ENCODE measurements around the gene FMNL2. TPM values are rescaled to one million over a fixed set of nuclear protein-coding genes. Genes with fewer than 3 reads are reported as not detected.

FMNL2 gene
- total and polyA plus RNA-seq, 2 of the 4 experiments (the other 2 are of a cell fraction) = 10.9 to 11.4 TPM

DNA sequence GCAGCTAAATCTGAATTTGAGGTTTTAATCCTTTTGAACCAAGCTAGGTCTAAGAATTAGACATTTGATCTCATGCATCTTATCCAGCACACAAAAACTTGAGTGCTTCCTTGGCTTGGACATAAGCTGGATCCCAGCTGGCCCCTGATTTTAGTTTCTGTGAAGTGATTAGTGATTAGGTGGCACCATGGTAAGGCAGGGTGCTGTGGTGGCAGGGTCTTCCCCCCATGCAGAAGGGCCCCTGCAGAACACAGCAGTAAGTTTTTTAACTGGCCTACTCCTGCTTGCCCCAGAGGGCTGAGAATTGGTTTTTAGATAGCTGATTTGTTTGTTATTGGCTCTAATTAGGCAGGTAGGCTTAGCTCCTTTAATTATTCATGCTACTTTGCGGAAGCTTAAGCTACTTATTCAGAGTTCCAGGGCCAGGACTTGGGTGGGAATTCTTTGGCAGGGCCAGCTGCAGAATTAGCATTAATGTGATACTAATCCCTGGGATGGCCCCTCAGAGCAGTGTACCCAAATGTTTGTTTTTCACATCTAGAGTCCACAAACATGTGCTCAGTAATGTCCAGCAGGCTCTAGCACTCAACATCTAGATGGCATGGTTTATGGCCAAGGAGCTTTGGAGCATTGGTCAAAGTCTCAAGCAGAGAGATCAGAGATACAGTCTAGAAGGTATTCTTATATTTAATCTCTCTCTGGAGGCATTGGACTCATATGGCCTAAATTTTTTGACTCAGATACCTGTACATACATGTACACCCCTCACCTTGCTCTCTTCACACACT lies 99.6 kb downstream of the FMNL2 start:
- intact Hi-C loops (cut with micrococcal nuclease) (no loop called here), dilution Hi-C loops (cut with HindIII; ENCODE audit: low sequenced_read_pairs, unreplicated experiment) (no loop called here), in situ Hi-C loops (cut with MboI; ENCODE audit: low sequenced_read_pairs) (no loop called here)
- H3K4me2 ChIP-seq (ENCODE audit: low read depth, low read length) = no peak overlapping the region
- H4K91ac ChIP-seq (ENCODE audit: insufficient read depth, low read depth, low read length) = no peak overlapping the region
- H4K5ac ChIP-seq (ENCODE audit: low read depth, low read length) = no peak overlapping the region
- H3K36me3 ChIP-seq (ENCODE audit: control insufficient read depth, insufficient read depth, low read length) = no peaks in the 10 kb centered on the region
- H3K14ac ChIP-seq (replicated peaks; ENCODE audit: low read depth, low read length) = no peak overlapping the region
- BruUV-seq (replicated peaks) = no TSS peak
- H3K4ac ChIP-seq (ENCODE audit: low read depth, low read length) = no peak overlapping the region
- no peak for DNase-seq
- H3K4me3 ChIP-seq (ENCODE audit: insufficient read depth, low read depth, low read length) = no peak overlapping the region
- no peak overlapping the region for H2BK20ac ChIP-seq (ENCODE audit: low read depth, low read length)
- no peak overlapping the region for H3K27ac ChIP-seq (ENCODE audit: insufficient read depth, low read length)
- CTCF ChIA-PET = no interaction called here
- no peaks in the 10 kb centered on the region for H3K9me3 ChIP-seq (ENCODE audit: control insufficient read depth, insufficient read depth, low read length)
- peaks cover 9 to 34% of the 10 kb centered on the region in 2 experiments; a peak in 3 of 4 replicates for H3K79me1 ChIP-seq (ENCODE audit: low read depth in 1 of 2, low read length in 2 of 2)
- no peak overlapping the region for H3K18ac ChIP-seq (ENCODE audit: low read depth, low read length)
- no peak overlapping the region for H3K23ac ChIP-seq (ENCODE audit: low read depth, low read length)
- no peak overlapping the region for H4K8ac ChIP-seq (ENCODE audit: low read depth in 2 of 2, low read length in 2 of 2)
- no peaks in the 10 kb centered on the region for H4K20me1 ChIP-seq (ENCODE audit: insufficient read depth, low read length)
- H3K9ac ChIP-seq (ENCODE audit: low read depth, low read length) = no peak overlapping the region
- no peak for ATAC-seq (ENCODE audit: low read depth)
- H3K9me1 ChIP-seq (ENCODE audit: insufficient read depth, low read length) = no peaks in the 10 kb centered on the region
- WGBS, 2 experiments (ENCODE audit: extremely low coverage in 2 of 2, insufficient read length in 1 of 2) = 100% methylated on average over 1 of the region's 1 CpG; no CpG with 5 or more reads in 1 of the 2 experiments
- no peak overlapping the region for H3K56ac ChIP-seq (ENCODE audit: extremely low read depth, insufficient read depth, low read length)
- H2BK5ac ChIP-seq (ENCODE audit: low read depth, low read length, poor library complexity, severe bottlenecking) = no peak overlapping the region
- H2AK5ac ChIP-seq (ENCODE audit: low read depth, low read length) = no peak overlapping the region
- no peak overlapping the region for H2BK15ac ChIP-seq (ENCODE audit: low read depth, low read length)
- no peak overlapping the region for H2AFZ ChIP-seq (replicated peaks; ENCODE audit: low read length, poor library complexity)
- H3K27me3 ChIP-seq (ENCODE audit: control insufficient read depth, insufficient read depth, low read length) = no peaks in the 10 kb centered on the region
- no peak overlapping the region for H2BK120ac ChIP-seq (ENCODE audit: low read depth, low read length)
- TF ChIP-seq NFE2L2 (IDR thresholded peaks at IDR 0.05; ENCODE audit: low read depth, low read length) (no peak), CEBPB (IDR thresholded peaks at IDR 0.05; ENCODE audit: low read depth, low read length) (no peak), MXI1 (IDR thresholded peaks at IDR 0.05; ENCODE audit: borderline replicate concordance, low read depth, low read length) (no peak), CHD1 (IDR thresholded peaks at IDR 0.05; ENCODE audit: low read depth, low read length) (no peak), BHLHE40 (IDR thresholded peaks at IDR 0.05; ENCODE audit: low read depth, low read length) (no peak), RCOR1 (IDR thresholded peaks at IDR 0.05; ENCODE audit: insufficient replicate concordance, low read length) (no peak), MAFK (IDR thresholded peaks at IDR 0.05; ENCODE audit: low read depth, low read length) (no peak), RAD21 (IDR thresholded peaks at IDR 0.05; ENCODE audit: low read length) (no peak), FOS (IDR thresholded peaks at IDR 0.05; ENCODE audit: low read depth, low read length) (no peak), SMC3 (IDR thresholded peaks at IDR 0.05; ENCODE audit: low read depth, low read length) (no peak)
- TF ChIP-seq, protein P1, sequence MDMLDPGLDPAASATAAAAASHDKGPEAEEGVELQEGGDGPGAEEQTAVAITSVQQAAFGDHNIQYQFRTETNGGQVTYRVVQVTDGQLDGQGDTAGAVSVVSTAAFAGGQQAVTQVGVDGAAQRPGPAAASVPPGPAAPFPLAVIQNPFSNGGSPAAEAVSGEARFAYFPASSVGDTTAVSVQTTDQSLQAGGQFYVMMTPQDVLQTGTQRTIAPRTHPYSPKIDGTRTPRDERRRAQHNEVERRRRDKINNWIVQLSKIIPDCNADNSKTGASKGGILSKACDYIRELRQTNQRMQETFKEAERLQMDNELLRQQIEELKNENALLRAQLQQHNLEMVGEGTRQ (IDR thresholded peaks at IDR 0.05; ENCODE audit: low read depth, low read length) = no peak
- no peak overlapping the region for H2AK9ac ChIP-seq (replicated peaks; ENCODE audit: low read depth, low read length, poor library complexity)
- POLR2A ChIA-PET (ENCODE audit: unreplicated experiment) = interaction anchor here (1.1 kb wide), 1 partner anchor 13 kb away, joined by 3 read pairs; no protein-coding TSS in a partner anchor
- no peaks in the 10 kb centered on the region for H3K4me1 ChIP-seq (ENCODE audit: control insufficient read depth, insufficient read depth, low read length)

All from IMR-90 (cell line).